IMR-90 (cell line): Measurements from ENCODE around the gene SEMA6C.
"Not testable (repeated sequence)": the region's sequence is repeated elsewhere in the genome, so short reads cannot be mapped to it uniquely, and the experiment has no call there.

Experiments
- CEBPB ChIP-seq: IDR thresholded peaks from 2 replicates; pipeline ENCODE4 v1.6.1; 2012; ENCODE audit warnings: low read depth, low read length, improper control_type of control experiment
- CTCF ChIP-seq: conservative IDR thresholded peaks from 2 replicates; pipeline ENCODE4 v1.5.1; 2012; ENCODE audit warnings: mild to moderate bottlenecking, low read depth, low read length, improper control_type of control experiment
- POLR2A ChIP-seq: IDR thresholded peaks from 2 replicates; pipeline ENCODE4 v1.6.1; 2012; ENCODE audit warnings: mild to moderate bottlenecking, low read depth, low read length
- RAD21 ChIP-seq: IDR thresholded peaks from 2 replicates; pipeline ENCODE4 v1.6.1; 2012; ENCODE audit warnings: low read length, improper control_type of control experiment

GRCh38 chr1:151097426-151097825 lies 49.0 kb downstream of the SEMA6C start:
- TF ChIP-seq CEBPB, CTCF, RAD21, POLR2A: not testable (repeated sequence)
